ENCODE results near the gene E2F3.

The E2F3 gene

DNA sequence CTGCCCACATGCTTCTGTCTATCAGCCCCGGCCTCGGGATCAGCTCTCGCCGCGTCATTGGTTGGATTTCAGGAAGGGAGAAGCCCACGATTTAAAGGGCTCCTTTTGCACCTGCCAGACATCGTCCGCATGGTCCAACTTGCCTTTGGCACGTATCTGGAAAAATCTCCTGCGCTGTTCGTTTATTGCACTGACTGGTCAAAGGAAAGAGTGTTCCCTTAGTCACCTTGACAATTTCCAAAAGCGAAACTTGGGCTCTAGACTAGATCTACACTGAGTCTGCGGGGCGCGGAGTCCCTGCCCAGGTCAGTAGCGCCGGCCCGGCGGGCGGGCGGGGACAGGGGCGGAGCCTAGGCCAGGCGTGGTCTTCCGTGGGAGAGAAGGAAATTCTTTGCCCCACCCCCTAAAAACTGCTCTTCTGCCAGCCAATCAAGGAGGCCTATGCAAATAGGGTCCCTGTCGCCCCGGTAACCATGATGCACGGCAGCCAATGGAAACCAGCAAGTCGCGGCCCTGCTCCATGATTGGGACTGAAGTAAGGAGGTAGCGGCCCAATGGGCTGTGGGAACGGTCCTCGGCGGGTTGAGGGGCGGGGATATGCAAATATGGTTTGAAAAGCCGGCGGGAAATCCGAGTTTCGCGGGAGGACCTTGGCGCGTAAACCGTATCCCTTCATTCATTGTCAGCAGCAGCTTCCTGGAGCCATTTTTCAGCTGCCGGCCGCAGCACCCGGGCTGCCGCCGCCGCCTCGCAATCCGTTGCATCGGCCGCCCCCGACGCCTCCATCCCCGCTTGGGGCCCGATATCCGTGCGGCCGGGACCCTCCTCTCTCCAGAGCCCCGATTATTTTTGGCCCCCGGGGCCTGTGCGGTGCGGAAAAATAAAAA, at the start of gene E2F3:
Gene E2F3, plus strand, starts transcription at position 675 of the 887 bp plus-strand sequence. CDS start 354 bp downstream, outside the sequence.
- FAIRE-seq (peak; percentile 94), DNase-seq (ENCODE audit: low spot score) (peak; percentile 98)

DNA sequence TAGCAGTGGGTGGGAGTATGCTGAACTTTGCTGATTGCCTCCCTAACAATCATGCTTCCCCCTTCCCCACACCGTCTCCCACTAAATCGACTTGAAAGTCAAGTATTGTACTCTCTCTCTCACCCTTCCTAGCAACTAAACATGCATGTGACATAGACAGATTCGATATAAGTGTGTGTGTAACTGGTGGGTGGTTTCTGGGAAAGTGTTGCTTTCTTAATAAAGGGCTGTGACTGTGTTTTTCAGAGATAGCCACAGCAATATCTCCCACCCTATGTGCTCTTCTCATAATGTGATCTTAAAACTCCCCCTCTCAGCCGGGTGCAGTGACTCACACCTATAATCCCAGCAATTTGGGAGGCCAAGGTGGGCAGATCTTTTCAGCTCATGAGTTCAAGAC, 49.3 kb upstream of the E2F3 start:
- no peak for DNase-seq (ENCODE audit: low spot score)
- no peak for FAIRE-seq

DNA sequence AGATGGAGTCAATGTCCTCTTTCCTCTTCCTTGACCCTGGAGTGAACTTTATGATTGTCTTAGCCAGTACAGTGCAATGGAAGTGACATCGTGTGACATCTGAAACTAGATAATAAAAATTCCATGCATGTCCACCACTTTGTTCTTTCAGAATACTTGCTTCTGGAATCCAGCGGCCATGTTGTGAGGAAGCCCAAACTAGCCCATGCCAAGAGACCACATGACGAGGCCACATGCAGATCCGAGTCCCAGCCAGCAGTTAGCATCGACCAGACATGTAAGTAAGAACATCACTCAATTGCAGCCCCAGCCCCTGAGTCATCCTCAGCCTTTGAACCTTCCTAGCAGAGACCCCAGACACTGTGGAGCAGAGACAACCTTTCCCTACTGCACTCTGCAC, 48.5 kb upstream of the E2F3 start:
- FAIRE-seq (no peak), DNase-seq (ENCODE audit: low spot score) (no peak)

DNA sequence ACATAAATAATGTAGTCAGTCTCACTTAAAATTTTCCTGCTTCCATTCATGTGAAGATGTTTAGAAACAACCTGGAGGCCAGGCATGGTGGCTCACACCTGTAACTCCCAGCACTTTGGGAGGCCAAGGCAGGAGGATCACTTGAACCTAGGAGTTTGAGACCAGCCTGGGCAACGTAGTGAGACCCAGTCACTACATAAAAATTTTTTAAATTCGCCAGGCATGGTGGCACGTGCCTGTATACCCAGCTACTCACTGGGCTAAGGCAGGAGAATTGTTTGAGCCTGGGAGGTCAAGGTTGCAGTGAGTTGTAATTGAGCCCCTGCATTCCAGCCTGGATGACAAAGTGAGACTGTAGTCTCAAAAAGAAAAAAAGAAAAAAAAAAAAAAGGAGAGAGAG, 47.3 kb upstream of the E2F3 start:
- FAIRE-seq = no peak
- DNase-seq (ENCODE audit: low spot score) = no peak

DNA sequence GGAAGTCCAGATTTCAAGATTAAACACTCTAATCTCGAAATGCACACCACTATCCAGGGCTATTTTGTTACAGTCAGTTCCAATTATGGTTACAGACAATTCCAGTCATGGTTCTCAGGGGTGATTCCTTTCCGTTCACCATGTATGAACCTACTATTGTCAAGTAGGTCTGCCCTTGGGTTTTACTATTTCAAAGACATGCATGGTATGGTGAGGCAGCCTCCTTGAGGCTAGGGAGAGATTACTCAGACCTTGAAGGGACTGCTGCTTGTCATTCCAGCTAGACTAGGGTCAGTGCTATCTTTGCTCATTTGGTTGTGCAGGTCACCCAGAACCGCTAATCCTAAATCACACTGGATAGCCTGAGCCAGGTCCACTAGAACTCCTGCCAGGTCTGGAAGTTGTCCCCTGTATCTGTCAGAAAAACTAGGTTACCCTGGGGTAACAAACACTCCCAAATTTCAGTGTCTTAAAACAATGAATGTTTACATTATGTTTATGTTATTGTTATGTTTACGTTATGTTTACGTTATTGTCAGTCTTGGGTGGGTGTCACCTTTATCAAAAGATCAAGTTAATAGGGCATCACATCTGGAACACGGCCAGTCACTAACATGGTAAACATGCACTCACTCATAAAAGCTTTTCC, 41.1 kb upstream of the E2F3 start:
- DNase-seq (ENCODE audit: low spot score) (no peak), FAIRE-seq (no peak)

DNA sequence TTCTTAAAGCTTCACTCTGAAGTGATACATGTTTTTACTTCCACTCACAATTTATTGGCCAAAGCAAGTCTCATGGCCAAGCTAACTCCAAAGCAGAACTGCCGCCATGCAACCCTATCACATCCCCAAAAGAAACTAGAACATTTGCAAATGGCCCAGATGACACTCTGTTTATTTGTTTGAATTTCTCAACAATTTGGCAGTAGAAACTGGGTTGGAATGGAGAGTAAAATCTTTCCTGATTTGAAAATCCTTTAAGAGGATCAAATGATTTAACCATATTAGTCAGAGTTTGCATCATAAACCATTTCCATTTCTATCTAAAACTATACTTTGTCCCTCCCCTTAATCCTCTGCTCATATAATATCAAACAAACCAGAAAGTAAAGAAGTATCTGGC, 39.1 kb upstream of the E2F3 start:
- no peak for DNase-seq (ENCODE audit: low spot score)
- FAIRE-seq = no peak

DNA sequence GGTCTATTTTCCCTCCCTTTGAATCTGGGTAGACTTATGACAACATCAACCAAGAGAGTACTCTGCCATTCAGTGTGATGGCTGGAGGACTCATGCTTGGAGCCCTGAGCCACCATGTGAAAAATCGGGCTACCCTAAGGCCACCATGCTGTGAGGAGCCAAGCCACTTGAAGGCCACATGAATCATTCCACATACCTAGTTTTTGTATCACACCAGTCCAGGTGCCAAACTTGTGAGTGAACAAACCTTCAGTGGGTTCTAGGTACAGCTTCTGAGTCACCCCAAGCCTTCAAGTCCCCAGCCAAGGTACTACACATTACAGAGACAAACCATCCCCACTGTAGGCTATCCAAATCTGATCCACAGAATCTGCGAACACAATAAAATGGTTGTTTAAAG, 37.4 kb upstream of the E2F3 start:
- FAIRE-seq = no peak
- DNase-seq (ENCODE audit: low spot score) = no peak

DNA sequence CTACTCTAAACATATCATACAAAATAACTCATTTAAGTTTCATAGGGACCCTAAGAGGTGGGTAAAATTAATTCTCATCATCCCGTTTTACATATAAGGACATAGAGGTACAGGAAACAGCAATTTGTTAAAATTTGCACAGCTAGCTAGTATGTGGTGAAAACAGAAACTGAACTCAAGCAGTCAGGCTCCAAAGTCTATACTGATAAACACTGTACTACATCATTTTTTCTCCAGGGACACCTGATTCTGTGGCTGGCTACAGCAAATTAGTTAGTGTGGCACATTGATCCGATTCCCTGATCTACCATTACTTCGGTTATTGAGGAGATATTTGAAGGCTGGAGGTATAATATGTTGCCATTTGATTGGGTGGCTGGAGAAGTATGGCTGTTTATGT, 36.2 kb upstream of the E2F3 start:
- FAIRE-seq = no peak

DNA sequence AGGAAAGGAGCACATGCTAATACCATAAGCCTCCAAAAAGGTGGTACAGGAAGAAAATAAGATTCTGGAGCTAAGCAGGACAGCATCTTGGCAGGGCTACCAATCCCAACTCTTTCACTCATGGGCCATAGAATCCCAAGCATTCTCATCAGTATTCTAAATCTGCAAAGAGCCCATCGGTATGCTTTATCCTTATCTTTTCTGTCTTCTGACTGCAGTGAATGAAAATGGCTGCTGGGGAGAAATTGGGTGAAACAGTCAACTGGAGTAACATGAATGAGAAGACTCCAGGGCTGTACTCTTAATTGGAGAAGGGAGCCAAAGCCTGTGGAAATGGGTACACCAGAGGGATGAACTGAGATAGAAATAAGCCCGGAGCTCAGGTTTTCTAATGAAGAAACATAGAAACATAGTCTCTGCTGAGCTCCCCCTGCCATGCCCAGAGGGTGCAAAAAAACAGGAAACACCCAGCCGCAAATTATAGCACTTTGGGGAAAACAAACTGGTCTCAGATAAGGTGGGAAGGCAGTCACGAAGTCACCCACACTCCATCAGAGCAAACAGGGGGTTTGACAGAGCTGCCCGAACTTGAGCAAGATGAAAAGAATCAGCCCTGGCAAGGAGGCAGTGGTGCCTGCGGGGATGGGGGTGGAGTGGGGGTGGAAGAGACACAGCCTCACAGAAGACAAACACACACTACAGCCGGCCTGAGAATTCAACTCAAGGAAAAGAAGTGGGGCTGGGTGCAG, 35.4 kb upstream of the E2F3 start:
- DNase-seq (ENCODE audit: low spot score) (no peak), FAIRE-seq (no peak)

More for the DNA sequence above, 36.2 kb upstream of the E2F3 start:
- DNase-seq (ENCODE audit: low spot score) = no peak

DNA sequence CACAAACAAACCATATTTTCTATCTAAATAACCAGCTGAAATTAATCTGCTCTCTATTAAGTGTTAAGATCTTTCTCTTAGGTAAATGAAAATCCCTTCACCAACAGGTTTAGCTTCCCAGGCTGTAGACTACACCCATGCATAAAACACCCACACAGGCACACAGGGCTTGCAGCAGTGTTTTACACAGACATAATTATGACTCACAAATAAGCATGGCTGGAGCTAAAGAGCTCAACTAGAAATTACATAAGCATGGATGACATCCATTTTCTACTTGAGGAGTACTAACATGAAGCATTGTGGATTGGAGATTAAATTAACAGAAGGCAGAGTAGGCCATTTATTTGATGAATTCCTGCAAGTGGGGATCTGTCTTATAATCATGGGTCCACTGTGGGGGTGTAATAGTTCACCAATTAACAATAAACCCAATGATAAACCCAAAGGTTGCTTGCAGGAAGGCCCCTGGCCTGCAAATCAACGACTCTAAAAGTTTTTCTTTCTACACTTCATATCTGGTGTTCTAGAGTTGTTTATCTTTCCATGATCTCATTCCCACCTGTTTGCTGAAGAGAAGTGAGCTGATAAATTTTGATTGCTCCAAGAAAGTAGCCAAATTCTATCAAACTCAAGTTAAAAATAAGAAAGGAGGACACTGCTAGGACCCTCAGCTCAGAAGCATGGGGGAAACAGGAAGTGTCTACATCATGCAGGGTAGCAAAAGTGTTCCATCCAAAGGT, 33.8 kb upstream of the E2F3 start:
- DNase-seq (ENCODE audit: low spot score) = no peak
- no peak for FAIRE-seq

DNA sequence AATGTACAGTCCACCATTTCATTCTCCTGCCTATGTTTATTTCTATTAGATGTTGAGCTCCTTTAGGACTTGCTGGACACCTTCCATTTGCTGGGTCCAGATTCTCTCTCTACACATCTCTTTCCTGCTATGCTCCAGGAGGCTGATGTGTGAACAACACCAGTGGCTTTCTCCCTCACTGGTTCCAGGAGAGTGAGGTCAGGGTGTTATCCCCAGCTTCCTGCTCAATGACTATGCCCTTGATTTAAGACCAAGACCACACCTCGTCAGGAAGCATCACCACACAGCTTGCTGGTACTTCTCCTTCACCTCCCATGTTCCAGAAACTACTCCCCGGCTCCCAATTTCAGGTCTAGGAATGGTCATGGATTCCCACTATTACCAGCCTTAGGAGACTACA, 31.3 kb upstream of the E2F3 start:
- FAIRE-seq = no peak
- no peak for DNase-seq (ENCODE audit: low spot score)

DNA sequence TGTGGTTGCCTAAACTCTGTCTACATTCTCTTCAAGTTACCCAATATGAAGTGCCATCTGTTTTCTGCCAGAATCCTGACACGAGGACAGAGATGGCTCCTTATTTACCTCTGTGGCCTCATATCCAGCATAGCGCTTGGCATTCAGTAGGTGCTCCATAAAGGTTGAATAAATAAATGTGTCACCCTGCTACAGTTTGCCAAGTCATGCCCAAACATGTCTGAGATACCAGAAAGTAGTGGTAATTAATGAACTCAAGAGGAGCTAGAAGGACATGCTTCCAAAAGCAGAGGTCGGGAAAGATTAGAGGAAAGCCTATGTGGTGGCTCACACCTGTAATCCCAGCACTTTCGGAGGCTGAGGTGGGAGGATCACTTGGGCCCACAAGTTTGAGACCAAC, 30.9 kb upstream of the E2F3 start:
- DNase-seq (ENCODE audit: low spot score) (no peak), FAIRE-seq (no peak)

DNA sequence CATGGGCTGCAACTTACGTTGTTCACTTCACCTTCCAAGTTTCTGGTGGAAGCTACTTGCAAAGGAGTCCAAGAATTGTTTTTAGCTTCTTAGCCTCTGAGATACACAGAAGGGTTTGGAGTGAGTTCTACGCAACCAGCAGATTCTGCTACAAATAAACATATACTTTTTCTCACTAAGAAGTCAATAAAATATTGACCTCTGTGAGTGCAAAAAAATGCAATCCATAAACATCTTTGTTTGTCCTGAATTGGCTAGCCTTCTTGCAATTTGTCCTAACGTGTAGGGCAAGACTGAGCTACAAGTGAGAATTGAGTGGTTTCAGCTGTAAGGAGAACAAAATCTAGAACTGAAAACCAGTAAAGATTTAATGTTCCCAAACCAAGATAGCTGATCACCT, 26.2 kb upstream of the E2F3 start:
- no peak for FAIRE-seq
- DNase-seq (ENCODE audit: low spot score) = no peak

DNA sequence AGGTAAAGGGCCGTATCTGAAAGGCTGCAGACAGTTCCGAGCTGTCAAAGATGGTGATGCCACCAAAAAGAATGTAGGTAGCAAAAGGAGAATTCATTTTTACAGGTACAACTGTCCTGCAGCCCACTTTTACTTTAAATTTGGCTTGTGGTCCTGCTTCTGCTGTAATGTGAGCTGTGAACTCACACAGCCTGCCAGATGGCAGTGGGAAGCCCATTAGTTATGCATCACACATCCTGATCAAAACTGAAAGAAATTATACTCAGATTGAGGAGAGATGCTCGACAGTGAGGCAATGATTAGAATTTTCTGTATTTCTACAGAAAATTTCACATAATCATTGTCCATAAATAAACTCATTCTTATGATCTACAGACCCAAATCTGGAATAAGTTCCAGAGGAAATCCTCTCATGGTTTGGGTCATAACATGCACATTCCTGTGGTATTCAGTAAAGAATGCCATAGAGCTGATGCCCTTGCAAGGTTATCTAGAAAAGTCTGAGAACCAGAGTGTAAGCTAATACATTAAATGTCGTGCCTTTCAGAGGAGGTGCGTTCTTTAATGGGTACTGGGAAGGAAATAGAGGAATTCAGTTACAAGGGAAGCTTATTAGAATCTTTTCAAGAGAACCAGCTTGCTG, 23.9 kb upstream of the E2F3 start:
- peak; percentile 32 for FAIRE-seq
- DNase-seq (ENCODE audit: low spot score) = peak; percentile 45

DNA sequence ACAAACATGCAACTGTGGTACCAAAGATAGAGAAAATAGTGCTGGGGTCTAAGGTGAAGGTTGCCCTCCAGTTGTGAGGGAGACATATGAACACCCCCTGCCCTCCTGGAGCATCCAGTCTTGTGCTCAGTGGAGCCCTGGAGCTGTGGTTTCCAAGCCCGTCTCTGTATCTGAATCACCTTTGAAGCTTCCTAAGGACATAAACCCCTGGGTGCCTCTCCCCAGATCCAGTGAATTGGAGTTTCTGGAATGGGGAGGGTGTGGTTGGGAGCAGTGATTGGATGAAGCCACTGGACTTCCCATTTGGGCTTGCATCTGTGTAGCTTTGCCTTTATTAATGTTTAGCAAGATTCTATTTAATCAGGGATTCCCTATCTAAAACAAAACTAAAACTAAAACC, 22.4 kb upstream of the E2F3 start:
- no peak for DNase-seq (ENCODE audit: low spot score)
- no peak for FAIRE-seq

DNA sequence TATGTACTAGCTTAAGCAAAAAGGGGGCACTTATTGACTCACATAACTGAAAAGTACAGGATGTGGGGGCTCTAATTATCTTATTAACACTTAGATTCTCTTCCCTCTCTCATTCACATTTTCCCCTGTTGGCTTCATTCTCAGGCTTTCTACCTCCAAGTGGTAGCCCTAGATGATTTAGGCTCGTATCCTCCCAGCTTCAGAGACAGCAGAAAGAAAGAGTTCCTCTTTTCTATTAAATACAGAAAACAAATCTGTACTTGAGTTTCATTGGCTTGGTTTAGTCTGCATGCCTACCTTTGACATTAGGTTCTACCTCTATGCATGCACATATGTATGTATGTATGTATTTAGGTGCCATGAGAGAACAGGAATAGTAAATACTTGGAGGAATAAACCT, 15.5 kb upstream of the E2F3 start:
- DNase-seq (ENCODE audit: low spot score) (no peak), FAIRE-seq (no peak)

DNA sequence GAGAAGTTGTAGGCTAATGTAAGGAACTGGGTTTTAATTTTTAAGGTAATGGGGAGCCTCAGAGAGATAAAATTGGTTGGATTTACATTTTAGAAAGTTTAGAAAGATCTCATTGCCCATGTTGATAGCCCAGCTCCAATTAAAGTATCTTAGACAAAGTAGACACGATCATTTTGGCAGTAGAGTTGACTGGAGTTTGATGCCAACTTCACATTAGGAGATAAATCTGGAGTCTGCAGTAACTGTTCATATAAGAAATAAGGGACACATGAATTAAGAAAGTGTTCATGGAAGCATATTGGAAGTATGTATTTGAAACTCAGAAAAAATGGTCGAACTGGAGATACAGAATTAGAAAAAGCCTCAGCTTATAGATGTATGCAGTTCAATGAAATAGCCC, 12.6 kb upstream of the E2F3 start:
- DNase-seq (ENCODE audit: low spot score) (no peak), FAIRE-seq (no peak)

DNA sequence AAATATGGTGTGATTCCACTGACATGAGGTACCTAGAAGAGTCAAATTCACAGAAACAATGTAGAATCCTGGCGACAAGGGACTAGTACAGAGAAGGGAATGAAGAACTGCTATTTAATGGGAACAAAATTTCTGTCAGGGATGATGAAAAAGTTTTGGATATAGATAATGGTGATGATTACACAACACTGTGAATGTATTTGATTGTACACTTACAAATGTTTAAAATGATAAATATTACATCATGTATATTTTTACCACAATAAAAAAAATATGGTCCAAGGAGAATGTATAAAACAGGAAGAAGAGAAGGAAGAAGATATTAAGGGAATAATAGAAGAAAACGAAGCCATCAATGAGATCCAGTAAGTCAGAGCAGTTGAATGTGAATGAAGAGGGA, 8.4 kb upstream of the E2F3 start:
- DNase-seq (ENCODE audit: low spot score) (no peak), FAIRE-seq (no peak)

DNA sequence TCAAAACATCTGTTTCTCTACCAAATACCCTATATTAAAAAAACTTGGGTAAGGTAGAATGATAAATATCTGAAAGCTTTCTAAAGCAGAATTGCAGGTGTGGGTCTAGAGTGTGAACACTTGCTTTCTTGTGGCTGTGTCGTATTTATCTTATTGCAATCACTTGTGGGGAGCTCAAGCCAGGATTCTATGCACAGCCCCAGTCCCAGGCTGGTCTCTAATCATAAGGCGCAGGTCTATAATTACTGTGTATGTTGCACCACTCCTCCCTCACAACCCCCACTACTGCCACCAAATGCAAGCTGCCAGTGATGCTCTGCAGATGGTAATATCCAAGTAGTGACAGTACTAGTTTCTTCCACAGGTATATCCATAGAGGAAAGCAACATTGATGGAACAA, 2.2 kb upstream of the E2F3 start:
- FAIRE-seq (no peak), DNase-seq (ENCODE audit: low spot score) (no peak)

DNA sequence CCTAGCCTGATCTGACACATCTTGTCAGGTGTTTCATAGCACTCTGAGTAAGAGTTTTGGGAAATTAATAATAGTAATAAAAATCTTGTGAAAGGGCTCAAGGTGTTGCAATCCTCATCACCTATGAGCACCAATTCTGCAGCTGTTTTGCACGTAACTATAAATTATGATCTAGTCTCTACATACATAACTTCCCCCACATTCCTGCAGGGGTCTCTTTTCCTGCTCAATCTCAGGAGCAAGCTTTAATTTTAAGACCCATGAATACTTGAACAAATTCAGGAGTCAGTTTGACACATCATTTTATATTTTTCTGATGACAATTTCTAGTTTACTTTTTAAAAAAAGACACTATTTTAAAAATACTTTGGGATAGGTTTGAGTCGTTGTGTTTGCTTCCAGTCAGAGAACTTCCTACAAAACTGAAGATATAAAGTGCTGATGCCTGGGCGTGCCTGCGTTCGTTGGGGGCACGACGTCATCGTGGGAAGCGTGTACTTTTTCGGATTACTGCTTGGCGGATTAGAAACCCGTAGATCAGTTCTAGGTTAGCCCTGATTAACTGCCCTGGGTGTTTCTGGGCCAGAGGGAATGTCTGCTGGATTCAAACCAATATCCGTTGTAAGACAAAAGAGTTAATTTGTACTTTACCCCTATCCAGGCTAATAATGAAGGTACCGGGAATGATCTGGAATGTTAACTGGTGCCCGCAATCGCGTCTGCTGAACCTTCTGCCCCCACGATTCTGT, 1.0 kb upstream of the E2F3 start:
- FAIRE-seq (peak; percentile 29), DNase-seq (ENCODE audit: low spot score) (peak; percentile 6)

DNA sequence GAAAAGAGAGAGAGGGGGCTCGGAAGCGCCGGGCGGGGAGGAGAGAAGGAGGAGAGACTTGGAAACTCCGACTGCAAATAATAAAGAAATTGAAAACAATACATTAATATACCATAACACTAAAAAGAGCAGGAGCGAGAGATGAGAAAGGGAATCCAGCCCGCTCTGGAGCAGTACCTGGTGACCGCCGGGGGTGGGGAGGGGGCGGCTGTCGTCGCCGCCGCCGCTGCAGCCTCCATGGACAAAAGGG, 338 bp downstream of the E2F3 start:
- peak; percentile 5 for DNase-seq (ENCODE audit: low spot score)

More for the DNA sequence above, 338 bp downstream of the E2F3 start:
- no peak for FAIRE-seq
